Subcutaneous adipose tissue (tissue), 4 donors: Measurements from ENCODE around the gene FEZ2. TPM values are rescaled to one million over a fixed set of nuclear protein-coding genes. Genes with fewer than 3 reads are reported as not detected.

Source experiments
- total RNA-seq, 4 donors: library from RNA; depleted of rRNA; stranded (reverse); fragments of >200 nt; gene quantifications; one replicate each; pipeline ENCODE4 v1.1.0, GENCODE V29; 2016
- TF ChIP-seq, protein P1 (sequence below): fragments of 450-650 bp; IDR thresholded peaks from one replicate; pipeline ENCODE4 v1.5.1; 2016; ENCODE audit warnings: low read depth, mild to moderate bottlenecking, control low read depth, antibody characterized with exemption, moderate library complexity

The FEZ2 gene
- total RNA-seq, 4 donors from 2014 or later: 55.8 to 95.7 (median 65.5) TPM

DNA sequence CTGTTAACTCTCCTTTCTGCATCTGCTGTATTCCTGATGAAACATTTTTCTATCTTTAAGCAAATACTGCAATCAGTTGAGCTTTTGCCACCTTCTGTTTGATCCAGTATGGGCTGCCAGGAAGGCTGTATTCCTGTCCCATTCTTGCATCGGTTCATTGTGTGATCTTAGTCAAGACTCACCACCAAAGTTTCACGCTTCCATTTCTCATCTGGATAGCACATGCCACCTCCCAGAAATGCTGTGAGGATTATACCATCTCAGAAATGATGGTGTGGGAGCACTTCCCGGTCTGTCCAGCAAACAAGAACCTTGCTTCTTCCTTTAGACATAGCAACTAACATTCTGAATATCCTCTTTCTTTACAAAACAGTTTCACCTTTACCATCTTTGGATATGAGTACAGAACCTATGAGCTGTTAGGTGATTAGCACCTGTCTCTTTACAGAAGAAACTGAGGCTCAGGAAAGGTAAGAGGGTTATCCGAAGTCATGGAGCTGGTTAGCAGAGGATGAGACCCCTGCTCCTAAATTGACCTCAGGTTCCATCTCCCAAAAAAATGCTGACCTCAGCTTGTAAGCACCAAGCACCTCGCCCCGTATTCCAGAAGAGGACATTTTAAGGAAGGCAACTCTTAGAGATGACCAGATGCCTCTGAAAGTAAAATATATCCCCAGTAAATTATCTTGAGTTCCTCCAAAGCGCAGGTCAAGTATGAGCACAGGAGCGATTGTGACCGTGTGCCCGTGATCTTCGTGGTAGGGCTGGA lies 56.8 kb downstream of the FEZ2 start:
- TF ChIP-seq, protein P1, sequence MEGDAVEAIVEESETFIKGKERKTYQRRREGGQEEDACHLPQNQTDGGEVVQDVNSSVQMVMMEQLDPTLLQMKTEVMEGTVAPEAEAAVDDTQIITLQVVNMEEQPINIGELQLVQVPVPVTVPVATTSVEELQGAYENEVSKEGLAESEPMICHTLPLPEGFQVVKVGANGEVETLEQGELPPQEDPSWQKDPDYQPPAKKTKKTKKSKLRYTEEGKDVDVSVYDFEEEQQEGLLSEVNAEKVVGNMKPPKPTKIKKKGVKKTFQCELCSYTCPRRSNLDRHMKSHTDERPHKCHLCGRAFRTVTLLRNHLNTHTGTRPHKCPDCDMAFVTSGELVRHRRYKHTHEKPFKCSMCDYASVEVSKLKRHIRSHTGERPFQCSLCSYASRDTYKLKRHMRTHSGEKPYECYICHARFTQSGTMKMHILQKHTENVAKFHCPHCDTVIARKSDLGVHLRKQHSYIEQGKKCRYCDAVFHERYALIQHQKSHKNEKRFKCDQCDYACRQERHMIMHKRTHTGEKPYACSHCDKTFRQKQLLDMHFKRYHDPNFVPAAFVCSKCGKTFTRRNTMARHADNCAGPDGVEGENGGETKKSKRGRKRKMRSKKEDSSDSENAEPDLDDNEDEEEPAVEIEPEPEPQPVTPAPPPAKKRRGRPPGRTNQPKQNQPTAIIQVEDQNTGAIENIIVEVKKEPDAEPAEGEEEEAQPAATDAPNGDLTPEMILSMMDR: no peak

DNA sequence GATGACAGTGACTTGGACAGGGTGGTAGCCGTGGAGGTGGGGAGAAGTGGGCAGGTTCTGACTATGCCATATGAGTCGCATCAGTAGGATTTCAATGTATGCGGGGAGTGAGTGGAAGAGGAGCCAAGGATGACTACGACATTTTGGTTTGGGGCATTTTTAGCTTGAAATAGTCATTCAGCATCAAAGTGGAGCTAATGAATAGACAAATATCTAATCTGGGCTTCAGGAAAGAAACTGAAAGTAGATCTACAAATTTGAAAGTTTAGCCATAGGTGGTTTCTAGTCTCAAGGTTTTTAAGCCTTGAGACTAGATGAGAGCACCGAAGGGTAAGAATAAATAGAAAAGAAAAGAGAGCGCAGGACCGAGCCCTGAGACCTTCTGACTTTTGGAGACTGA lies 58.3 kb downstream of the FEZ2 start:
- TF ChIP-seq, protein P1: no peak

DNA sequence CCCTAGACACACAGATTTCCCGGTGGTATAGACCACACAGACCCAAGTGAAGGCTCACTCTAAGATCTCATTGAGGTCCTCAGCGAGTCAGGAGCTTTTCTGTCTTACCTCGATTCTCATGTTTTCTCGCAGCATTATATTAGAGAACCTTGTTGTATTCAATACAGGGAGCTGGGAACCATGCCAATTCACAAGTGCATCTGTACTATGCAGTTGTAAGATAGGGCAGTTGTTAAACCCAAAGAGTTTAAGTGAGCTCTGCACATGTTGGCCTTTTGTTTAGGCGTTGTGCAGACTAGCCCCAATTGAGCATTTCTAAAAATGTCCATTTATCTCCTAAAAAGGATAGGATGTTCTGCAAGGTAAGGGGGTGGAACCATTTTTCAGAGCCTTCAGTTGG lies 59.6 kb downstream of the FEZ2 start:
- TF ChIP-seq, protein P1: no peak

DNA sequence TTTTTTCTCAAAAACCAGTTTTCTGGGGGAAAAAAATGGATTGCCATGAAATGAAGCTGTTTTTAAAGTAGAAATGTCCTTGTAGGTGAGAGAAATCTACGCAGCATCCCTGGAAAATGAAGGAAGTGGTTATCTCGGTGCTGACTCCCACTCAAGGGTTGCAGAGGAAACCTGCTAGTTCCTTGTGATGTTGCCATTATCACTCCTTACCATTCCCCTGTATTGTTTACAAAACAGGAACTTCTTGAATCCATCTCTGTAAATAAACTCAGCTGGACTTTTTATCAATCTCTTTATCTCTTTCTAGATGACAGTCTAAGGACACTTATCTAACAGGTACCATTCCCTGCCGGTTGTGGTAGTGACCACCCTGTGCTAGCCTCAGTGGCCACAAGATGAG lies 61.2 kb downstream of the FEZ2 start:
- TF ChIP-seq, protein P1: no peak

DNA sequence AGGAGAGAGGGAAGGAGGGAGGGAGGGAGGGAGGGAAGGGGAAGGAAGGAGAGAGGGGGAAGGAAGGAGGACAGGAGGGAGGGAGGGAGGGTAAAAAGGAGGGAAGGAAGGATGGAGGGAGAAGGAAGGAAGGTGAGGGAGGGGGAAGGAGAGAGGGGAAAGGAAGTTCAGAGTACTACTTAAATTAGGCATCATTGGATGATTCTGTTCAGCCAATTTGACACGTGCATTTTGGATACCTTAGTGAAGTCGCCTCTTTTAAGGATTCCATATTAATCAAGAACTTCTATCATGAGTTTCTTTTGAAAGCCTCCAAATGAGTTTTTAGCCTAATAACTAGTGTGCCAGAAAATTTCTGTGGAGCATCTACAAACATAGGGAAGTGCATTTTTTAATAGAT lies 62.9 kb downstream of the FEZ2 start:
- TF ChIP-seq, protein P1: no peak

DNA sequence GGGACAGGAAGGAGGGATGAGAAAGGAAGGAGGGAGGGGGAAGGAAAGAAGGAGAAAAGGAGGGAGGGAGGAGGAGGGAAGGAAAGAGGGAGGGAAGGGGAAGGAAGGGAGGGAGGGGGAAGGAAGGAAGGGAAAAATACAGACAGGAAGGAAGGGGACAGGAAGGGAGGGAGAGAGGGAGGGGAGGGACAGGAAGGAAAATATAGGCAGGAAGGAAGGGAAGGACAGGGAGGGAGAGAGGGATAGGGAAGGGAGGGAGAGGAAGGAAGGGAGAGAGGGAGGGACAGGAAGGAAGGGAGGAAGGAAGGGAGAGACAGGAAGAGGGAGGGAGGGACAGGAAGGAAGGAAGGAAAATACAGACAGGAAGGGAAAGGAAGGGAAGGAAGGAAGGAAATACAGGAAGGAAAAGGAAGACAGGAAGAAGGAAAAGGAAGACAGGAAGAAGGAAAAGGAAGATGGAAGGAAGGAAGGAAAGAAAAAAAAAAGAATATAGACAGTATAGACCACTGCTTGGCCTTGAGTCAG lies 63.6 kb downstream of the FEZ2 start:
- TF ChIP-seq, protein P1: no peak

DNA sequence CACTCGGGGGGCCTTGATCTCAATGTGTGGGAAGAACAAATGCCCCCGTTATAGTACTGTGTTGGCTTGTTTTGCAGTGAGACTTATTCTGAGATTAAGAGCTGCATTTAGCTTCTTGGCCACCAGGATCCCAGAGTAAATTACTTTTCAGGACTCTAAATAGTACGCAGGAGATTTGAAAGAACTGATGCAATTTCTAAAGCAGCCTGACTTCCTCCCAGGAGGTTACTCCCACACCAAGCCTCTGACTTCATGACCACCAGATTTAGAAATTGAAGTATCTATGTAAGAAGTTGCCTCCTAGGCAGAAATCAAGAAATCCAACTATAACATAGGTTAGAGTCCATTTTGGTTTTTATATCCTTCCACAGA lies 67.0 kb downstream of the FEZ2 start:
- TF ChIP-seq, protein P1: no peak
